Adipose tissue (tissue), 3 donors: ENCODE results near the gene ARMH2. TPM values are rescaled to one million over a fixed set of nuclear protein-coding genes. Genes with fewer than 3 reads are reported as not detected.

Experiments
- H3K27ac ChIP-seq: one replicate; pipeline ENCODE4 v1.5.1; 2013; ENCODE audit warnings: low read depth, low read length
- WGBS, 3 donors: extraction: QIAGEN DNeasy Blood & Tissue Kit; methylation state at CpG; one replicate each; pipeline ENCODE4 v1.1.7; 2013; 5-methylcytosine and 5-hydroxymethylcytosine counted together
- polyA plus RNA-seq, 3 donors: library from polyadenylated mRNA; stranded (reverse); fragments of 200-250 nt; gene quantifications; one replicate each; pipeline ENCODE4 v1.2.3, GENCODE V29; 2013
- donor health status: healthy with polysubstance abuse.
- donor health status: Bipolar disorder and iron deficiency.
- donor health status: healthy.

The ARMH2 gene
- polyA plus RNA-seq: not detected

DNA sequence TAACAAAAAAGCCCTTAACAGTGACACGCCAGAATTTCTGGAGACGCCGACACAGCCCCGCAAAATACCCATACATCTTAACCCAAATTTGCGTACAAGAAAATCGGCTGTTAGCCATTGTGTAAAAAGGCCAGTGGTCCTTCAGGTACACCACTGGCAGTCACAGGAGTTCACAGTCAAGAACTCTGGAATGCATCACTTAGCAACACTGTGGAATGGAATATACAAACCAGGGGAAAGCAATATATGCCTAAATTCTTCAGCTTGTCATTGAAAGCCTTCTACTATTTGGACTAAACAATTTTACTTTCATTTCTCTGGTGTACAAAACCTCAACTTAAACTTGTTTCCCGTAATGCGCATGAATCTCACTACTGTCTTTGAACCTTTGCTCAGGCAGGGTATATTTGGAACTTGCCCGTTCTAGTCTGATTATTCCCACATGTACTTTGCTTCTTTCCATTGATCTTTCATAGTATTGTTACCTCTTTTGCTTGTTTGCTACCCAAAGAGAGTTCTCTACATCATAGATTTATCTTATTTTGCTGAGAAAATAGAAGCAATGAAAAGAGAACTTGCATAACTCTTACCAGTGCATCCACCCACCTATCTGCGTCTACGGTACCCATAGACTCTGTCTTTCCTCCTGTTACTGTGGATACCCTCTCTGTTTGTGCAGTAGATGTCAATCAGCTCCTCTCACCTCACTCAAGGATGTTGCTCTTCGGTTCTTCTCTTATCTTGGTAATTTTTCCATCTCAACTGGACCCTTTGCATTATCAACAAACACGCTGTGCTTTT is at the start of gene ARMH2:
Gene ARMH2, minus strand, starts transcription at position 178 of the 801 bp plus-strand sequence. Its CDS starts 60 bp downstream, at position 118.
- 77 to 95% (median 91%) methylated on average over 13 of the region's 13 CpGs for WGBS, 3 donors
- no peak within 1 kb of the TSS for H3K27ac ChIP-seq

GRCh38 chr6:24848461-24848860 is 49.7 kb upstream of the ARMH2 start:
- 93 to 98% (median 95%) methylated on average over 4 of the region's 4 CpGs for WGBS, 3 donors
- no peak overlapping the region for H3K27ac ChIP-seq

DNA sequence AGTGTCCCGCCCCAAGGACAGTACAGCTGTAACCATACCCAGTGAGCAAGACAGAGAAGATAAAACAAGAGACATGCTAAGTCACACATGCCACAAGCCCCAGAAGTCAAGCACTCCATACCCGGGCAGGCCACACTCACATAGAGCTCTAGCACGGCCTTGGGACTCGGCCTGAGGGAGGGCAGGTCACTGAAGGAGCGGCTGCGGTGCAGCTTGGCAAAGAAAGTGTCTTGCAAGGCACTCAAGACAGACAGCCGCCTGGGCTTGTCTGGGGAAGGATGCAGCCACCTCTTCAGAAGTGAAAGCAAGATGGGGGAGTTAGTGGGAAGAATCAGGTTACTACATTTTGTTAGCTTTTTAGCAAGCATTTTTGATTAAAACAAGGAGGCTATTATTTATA is 48.7 kb upstream of the ARMH2 start:
- no peak overlapping the region for H3K27ac ChIP-seq
- 60 to 96% (median 89%) methylated on average over 7 of the region's 7 CpGs for WGBS, 3 donors

- 92 to 97% (median 92%) methylated on average over 4 of the region's 4 CpGs for WGBS, 3 donors
- H3K27ac ChIP-seq: no peak overlapping the region
Measured at GRCh38 chr6:24845578-24845977, 46.9 kb upstream of the ARMH2 start.

GRCh38 chr6:24844903-24845302 is 46.2 kb upstream of the ARMH2 start:
- no peak overlapping the region for H3K27ac ChIP-seq
- WGBS, 3 donors: 92 to 95% (median 93%) methylated on average over 6 of the region's 6 CpGs

GRCh38 chr6:24844061-24844460 is 45.3 kb upstream of the ARMH2 start:
- 86 to 94% (median 92%) methylated on average over 1 of the region's 1 CpG for WGBS, 3 donors
- H3K27ac ChIP-seq: no peak overlapping the region

GRCh38 chr6:24840187-24840586 is 41.5 kb upstream of the ARMH2 start:
- 90 to 93% (median 91%) methylated on average over 2 of the region's 2 CpGs for WGBS, 3 donors
- H3K27ac ChIP-seq: no peak overlapping the region

DNA sequence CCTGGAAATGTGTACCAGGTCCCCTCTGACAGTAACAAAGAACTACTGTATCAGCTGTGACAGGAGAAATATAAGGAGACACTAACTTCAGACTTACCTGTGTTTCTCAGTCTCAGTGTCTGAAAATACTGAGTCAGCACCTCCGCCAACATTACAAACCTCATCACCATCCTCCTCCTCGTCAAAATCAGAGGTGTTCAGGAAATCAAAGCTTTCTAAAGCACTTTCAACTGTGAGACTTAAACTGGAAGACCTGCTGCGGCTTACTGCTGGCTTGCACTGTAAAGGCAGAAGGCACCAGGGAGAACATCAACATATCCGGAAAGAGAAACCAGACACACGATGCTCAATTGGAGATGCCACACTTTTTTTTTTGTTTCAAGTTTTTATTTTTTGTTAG is 40.3 kb upstream of the ARMH2 start:
- no peak overlapping the region for H3K27ac ChIP-seq
- WGBS, 3 donors: 87 to 92% (median 89%) methylated on average over 5 of the region's 5 CpGs

DNA sequence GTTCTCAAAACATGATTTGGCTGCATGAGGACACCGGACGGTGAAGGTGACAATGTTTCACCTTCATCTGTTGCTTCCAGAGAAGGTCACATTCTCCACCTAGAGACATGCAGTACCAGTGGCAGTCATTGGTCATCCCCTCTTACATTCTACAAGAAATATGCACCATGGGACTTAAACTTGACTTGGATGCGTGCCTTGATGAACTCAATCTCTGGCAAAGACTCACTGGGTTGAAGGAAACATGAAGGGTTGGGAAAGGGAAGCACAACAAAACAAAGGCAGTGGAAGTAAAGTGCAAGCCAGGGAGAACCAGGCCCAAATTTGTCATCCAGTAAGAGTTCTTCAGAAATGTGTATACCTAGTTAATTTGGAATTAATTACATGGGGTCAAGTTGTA is 39.4 kb upstream of the ARMH2 start:
- no peak overlapping the region for H3K27ac ChIP-seq
- 66 to 87% (median 80%) methylated on average over 3 of the region's 3 CpGs for WGBS, 3 donors

DNA sequence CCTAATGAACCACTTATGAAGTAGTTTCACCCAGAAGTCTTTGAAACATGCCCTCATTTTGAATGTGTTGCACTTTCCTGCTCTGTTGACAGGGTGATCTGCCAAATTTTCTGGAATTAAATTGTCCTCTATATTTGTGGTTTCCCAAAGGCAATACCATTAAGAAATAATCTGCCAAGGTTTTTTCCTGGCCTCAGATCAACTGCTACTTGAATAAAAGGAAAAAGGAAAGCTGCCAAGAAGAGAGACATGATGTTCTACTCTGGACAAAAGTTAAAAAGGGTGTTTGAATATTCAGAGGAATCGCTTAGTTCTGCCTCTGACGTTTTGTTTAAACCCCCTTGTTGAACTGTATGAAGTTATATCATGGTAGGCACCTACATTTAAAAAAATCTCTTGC is 37.4 kb upstream of the ARMH2 start:
- H3K27ac ChIP-seq: no peak overlapping the region
- WGBS, 3 donors: 44 to 52% (median 46%) methylated on average over 2 of the region's 2 CpGs

- 85 to 93% (median 91%) methylated on average over 4 of the region's 4 CpGs for WGBS, 3 donors
- H3K27ac ChIP-seq: no peak overlapping the region
Measured at GRCh38 chr6:24833711-24834386, 35.1 kb upstream of the ARMH2 start.

DNA sequence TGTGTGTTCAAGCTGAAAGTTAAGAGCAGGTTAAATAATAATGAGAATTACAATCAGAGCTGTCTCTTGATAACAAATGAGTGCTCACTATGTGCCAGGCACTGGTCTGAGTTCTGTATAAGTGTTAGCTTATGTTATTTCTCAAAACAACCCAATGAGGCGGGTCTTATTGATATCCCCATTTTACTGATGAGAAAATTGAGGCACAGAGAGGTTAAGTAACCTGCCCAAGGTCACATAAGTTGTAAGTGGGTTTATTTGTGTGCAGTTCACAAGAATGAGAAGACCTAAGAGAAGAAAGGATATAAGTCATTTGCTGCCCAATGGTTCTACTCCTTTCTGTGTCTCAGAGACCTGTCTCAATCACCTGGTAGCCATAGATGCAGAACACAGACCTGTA is 34.1 kb upstream of the ARMH2 start:
- H3K27ac ChIP-seq: no peak overlapping the region
- WGBS, 3 donors: 96 to 98% (median 97%) methylated on average over 1 of the region's 1 CpG

DNA sequence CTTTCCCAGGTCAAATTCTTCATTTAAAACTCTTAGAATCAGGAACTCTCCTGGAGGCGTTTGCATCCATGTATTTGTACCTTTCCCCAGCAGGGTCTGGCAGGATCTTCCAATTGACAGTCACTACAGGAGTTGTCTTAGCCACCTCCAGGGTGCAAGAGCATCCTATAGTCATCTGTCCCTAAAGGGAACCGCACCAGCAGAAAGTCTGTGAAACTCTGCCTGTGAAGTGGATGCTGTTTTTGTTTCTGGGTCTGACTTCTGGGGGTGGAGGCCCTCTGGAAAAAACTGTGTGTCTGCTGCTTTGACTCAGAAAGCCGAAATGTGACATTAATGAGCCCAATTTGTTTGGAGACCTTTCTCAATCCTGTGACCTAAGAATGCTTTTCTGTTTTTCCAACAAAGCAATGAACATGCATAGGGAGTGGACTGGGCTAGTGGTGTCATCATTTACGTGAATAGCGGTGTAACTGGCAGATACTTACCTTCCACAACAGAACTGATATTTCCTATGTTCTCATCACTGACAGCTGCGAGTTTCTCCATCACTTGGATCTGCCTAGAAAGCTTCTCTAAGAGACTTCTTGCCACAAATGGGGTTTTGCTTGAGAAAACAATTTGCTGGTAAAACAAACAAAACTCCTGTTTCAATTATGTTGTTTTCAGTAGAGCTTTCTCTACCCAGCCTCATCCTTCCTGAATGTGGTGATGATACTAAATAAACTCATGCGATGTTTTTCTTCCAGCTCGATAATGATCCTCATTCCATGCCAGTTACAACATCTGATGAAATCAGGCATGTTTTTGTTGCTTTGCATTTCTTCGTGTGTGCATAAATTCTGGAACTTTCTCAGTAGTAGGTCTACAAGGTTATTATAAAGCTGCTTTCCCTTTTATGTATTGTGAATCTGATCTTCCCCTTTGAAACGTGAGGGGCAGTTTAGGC is 33.3 kb upstream of the ARMH2 start:
- H3K27ac ChIP-seq: no peak overlapping the region
- 77 to 83% (median 78%) methylated on average over 10 of the region's 10 CpGs for WGBS, 3 donors

- no peak overlapping the region for H3K27ac ChIP-seq
- WGBS, 3 donors: 80 to 94% (median 89%) methylated on average over 3 of the region's 3 CpGs
Measured at GRCh38 chr6:24829657-24830056, 30.9 kb upstream of the ARMH2 start.

GRCh38 chr6:24827970-24828369 is 29.3 kb upstream of the ARMH2 start:
- H3K27ac ChIP-seq: no peak overlapping the region
- WGBS, 3 donors: 81 to 89% (median 83%) methylated on average over 8 of the region's 8 CpGs

- H3K27ac ChIP-seq: no peak overlapping the region
- WGBS, 3 donors: 49 to 94% (median 88%) methylated on average over 3 of the region's 3 CpGs
Measured at GRCh38 chr6:24827162-24827561, 28.4 kb upstream of the ARMH2 start.

- 17 to 64% (median 55%) methylated on average over 2 of the region's 2 CpGs for WGBS, 3 donors
- H3K27ac ChIP-seq: no peak overlapping the region
Measured at GRCh38 chr6:24825130-24825630, 26.5 kb upstream of the ARMH2 start.

GRCh38 chr6:24824142-24824938 is 25.6 kb upstream of the ARMH2 start:
- 60 to 89% (median 85%) methylated on average over 6 of the region's 6 CpGs for WGBS, 3 donors

More at GRCh38 chr6:24824142-24824938, 25.6 kb upstream of the ARMH2 start:
- no peak overlapping the region for H3K27ac ChIP-seq
